Caco-2 (cell line): ENCODE data around the gene CACNA1B. TPM values are rescaled to one million over a fixed set of nuclear protein-coding genes. Genes with fewer than 3 reads are reported as not detected.
"Not testable (repeated sequence)": the region's sequence is repeated elsewhere in the genome, so short reads cannot be mapped to it uniquely, and the experiment has no call there.

Source experiments
- BruUV-seq: library from RNA; stranded (reverse); fragments of 400-500 nt; replicated peaks from 2 replicates; lab custom pipeline; 2021; lab: Mats Ljungman, UMichigan
- CTCF ChIA-PET: fragments of 300-600 bp; sonication (Branson Sonifier 250); formaldehyde crosslinking; loops from one replicate; lab custom pipeline; 2022; ENCODE audit warnings: antibody characterized with exemption; lab: Charles Lee
- POLR2A ChIA-PET: fragments of 300-600 bp; sonication (Branson Sonifier 250); formaldehyde crosslinking; loops from one replicate; lab custom pipeline; 2022; ENCODE audit warnings: antibody characterized with exemption; lab: Charles Lee
- DNase-seq, 2 experiments: peaks; one replicate each; pipeline versions ENCODE4 v3.0.0 to v3.0.0-alpha.2; 2020 to 2022
- H3K27me3 ChIP-seq: replicated peaks from 2 replicates; pipeline ENCODE4 v1.6.0; 2011; ENCODE audit warnings: low read length; ENCODE audit not compliant: control insufficient read depth, insufficient read depth
- H3K36me3 ChIP-seq: 2 replicates; pipeline ENCODE4 v1.5.1; 2011; ENCODE audit warnings: low read length; ENCODE audit not compliant: control insufficient read depth, insufficient read depth
- H3K4me1 ChIP-seq: fragments of 250-450 bp; sonication (Bioruptor Pico); 2 replicates; pipeline ENCODE4 v1.5.1; 2020; ENCODE audit warnings: mild to moderate bottlenecking
- H3K4me3 ChIP-seq: 2 replicates; pipeline ENCODE4 v1.5.1; 2011; ENCODE audit warnings: low read depth, mild to moderate bottlenecking, control low read depth, low read length
- H3K9me3 ChIP-seq: fragments of 250-450 bp; sonication (Bioruptor Pico); 2 replicates; pipeline ENCODE4 v1.5.1; 2020; ENCODE audit warnings: mild to moderate bottlenecking, moderate library complexity
- H3K27ac Mint-ChIP-seq: one replicate; pipeline ENCODE4 v1.8.0; 2022; ENCODE audit warnings: mixed read lengths; ENCODE audit not compliant: unreplicated experiment
- H3K27me3 Mint-ChIP-seq: one replicate; pipeline ENCODE4 v1.8.0; 2022; ENCODE audit warnings: mixed read lengths; ENCODE audit not compliant: insufficient read depth, unreplicated experiment
- H3K36me3 Mint-ChIP-seq: one replicate; pipeline ENCODE4 v1.8.0; 2022; ENCODE audit warnings: mild to moderate bottlenecking, mixed read lengths; ENCODE audit not compliant: insufficient read depth, unreplicated experiment
- H3K4me1 Mint-ChIP-seq: one replicate; pipeline ENCODE4 v1.8.0; 2022; ENCODE audit warnings: low read depth, mixed read lengths; ENCODE audit not compliant: unreplicated experiment
- H3K4me3 Mint-ChIP-seq: one replicate; pipeline ENCODE4 v1.8.0; 2022; ENCODE audit warnings: mild to moderate bottlenecking, moderate library complexity, mixed read lengths; ENCODE audit not compliant: unreplicated experiment
- H3K9me3 Mint-ChIP-seq: one replicate; pipeline ENCODE4 v1.8.0; 2022; ENCODE audit warnings: mixed read lengths; ENCODE audit not compliant: unreplicated experiment
- CTCF ChIP-seq, 2 experiments: fragments of 200-600 bp in 1 of 2; IDR thresholded peaks; 1 replicate in 1 of 2; 2 replicates in 1 of 2; pipeline versions ENCODE4 v1.5.1 to v1.8.0; 2011 to 2022; ENCODE audit warnings: antibody characterized with exemption in 1 of 2, control low read depth in 1 of 2, inconsistent platforms in 1 of 2, low read depth in 1 of 2, low read length in 1 of 2, mild to moderate bottlenecking in 1 of 2, moderate library complexity in 1 of 2; ENCODE audit not compliant: insufficient read depth in 1 of 2, severe bottlenecking in 1 of 2, unreplicated experiment in 1 of 2
- intact Hi-C: fragments of 100-400 bp; cut with micrococcal nuclease; formaldehyde crosslinking; loops from one replicate; pipeline ENCODE4 v1.10.0; 2022; ENCODE audit not compliant: unreplicated experiment
- total RNA-seq: library from RNA; stranded (reverse); gene quantifications from 2 replicates; pipeline ENCODE4 v1.2.3, GENCODE V29; 2022

CACNA1B gene
- total RNA-seq, 1 experiment from 2014 or later = 0.11 TPM

GRCh38 chr9:138147556-138147955, 270.0 kb downstream of the CACNA1B start:
- BruUV-seq, intact Hi-C loops, H3K4me1 ChIP-seq, H3K36me3 Mint-ChIP-seq, H3K27me3 Mint-ChIP-seq, H3K27me3 ChIP-seq, CTCF ChIA-PET, H3K4me1 Mint-ChIP-seq, H3K36me3 ChIP-seq, POLR2A ChIA-PET, H3K9me3 ChIP-seq, H3K27ac Mint-ChIP-seq, H3K9me3 Mint-ChIP-seq: not testable (repeated sequence)
- H3K4me3 ChIP-seq = peak overlapping the region; percentile 28
- peak; percentile 72 to 86 for DNase-seq
- peak; percentile 49 to 50 for TF ChIP-seq CTCF (IDR thresholded peaks at IDR 0.05; ENCODE audit: insufficient read depth in 1 of 2, low read depth in 1 of 2, low read length in 1 of 2, severe bottlenecking in 1 of 2, unreplicated experiment in 1 of 2)
- H3K4me3 Mint-ChIP-seq = peak overlapping the region; percentile 74

GRCh38 chr9:138149672-138150656, 272.4 kb downstream of the CACNA1B start:
- peak; percentile 62 to 63 for DNase-seq
- CTCF ChIA-PET, H3K27me3 Mint-ChIP-seq, H3K27me3 ChIP-seq, H3K4me1 Mint-ChIP-seq, H3K9me3 ChIP-seq, POLR2A ChIA-PET, intact Hi-C loops, H3K4me1 ChIP-seq, H3K36me3 ChIP-seq, H3K9me3 Mint-ChIP-seq, BruUV-seq: not testable (repeated sequence)
- peak overlapping the region; percentile 65 for H3K4me3 ChIP-seq
- peak; percentile 30 to 81 for TF ChIP-seq CTCF (IDR thresholded peaks at IDR 0.05; ENCODE audit: insufficient read depth in 1 of 2, low read depth in 1 of 2, low read length in 1 of 2, severe bottlenecking in 1 of 2, unreplicated experiment in 1 of 2)
- Mint-ChIP-seq H3K27ac (peak overlapping the region; percentile 90), H3K36me3 (peaks cover 15% of the 10 kb centered on the region), H3K4me3 (peak overlapping the region; percentile 90)

GRCh38 chr9:138155788-138156187, 278.2 kb downstream of the CACNA1B start:
- H3K9me3 ChIP-seq, POLR2A ChIA-PET, H3K4me1 ChIP-seq, H3K4me1 Mint-ChIP-seq, CTCF ChIA-PET, H3K27ac Mint-ChIP-seq, intact Hi-C loops, H3K27me3 Mint-ChIP-seq, H3K4me3 ChIP-seq, BruUV-seq, H3K27me3 ChIP-seq, H3K4me3 Mint-ChIP-seq, DNase-seq, H3K9me3 Mint-ChIP-seq, H3K36me3 ChIP-seq: not testable (repeated sequence)
- peaks cover 15% of the 10 kb centered on the region for H3K36me3 Mint-ChIP-seq

- H3K4me1 Mint-ChIP-seq, H3K27ac Mint-ChIP-seq, H3K36me3 ChIP-seq, H3K36me3 Mint-ChIP-seq, H3K4me3 Mint-ChIP-seq, intact Hi-C loops, H3K4me1 ChIP-seq, POLR2A ChIA-PET, H3K27me3 Mint-ChIP-seq, BruUV-seq, H3K9me3 ChIP-seq, CTCF ChIA-PET, DNase-seq, H3K27me3 ChIP-seq, H3K4me3 ChIP-seq: not testable (repeated sequence)
- H3K9me3 Mint-ChIP-seq = peaks cover 15% of the 10 kb centered on the region
Observed at GRCh38 chr9:138166793-138167192, 289.2 kb downstream of the CACNA1B start.
